KMS-11 (cell line): ENCODE measurements around the gene CAMK2N2.

Experiments
- H2AFZ ChIP-seq: fragments of 200-600 bp; sonication (generic); 2 replicates; pipeline ENCODE4 v1.6.1; 2016; ENCODE audit warnings: antibody characterized with exemption, mixed run types, low read depth
- H3K27ac ChIP-seq: fragments of 200-600 bp; sonication (generic); 2 replicates; pipeline ENCODE4 v1.6.1; 2016; ENCODE audit warnings: mild to moderate bottlenecking, mixed run types
- H3K27me3 ChIP-seq: fragments of 200-600 bp; sonication (generic); 2 replicates; pipeline ENCODE4 v1.6.1; 2017; ENCODE audit warnings: mild to moderate bottlenecking, low read depth, mixed run types, moderate library complexity; ENCODE audit not compliant: insufficient read depth
- H3K36me3 ChIP-seq: fragments of 200-600 bp; sonication (generic); 2 replicates; pipeline ENCODE4 v1.6.1; 2017; ENCODE audit warnings: mild to moderate bottlenecking, mixed run types; ENCODE audit not compliant: insufficient read depth
- H3K4me1 ChIP-seq: fragments of 200-600 bp; sonication (generic); 2 replicates; pipeline ENCODE4 v1.6.1; 2016; ENCODE audit warnings: mild to moderate bottlenecking, low read depth, mixed run types; ENCODE audit not compliant: poor library complexity, severe bottlenecking
- H3K4me2 ChIP-seq: fragments of 200-600 bp; sonication (generic); 2 replicates; pipeline ENCODE4 v1.7.0; 2016; ENCODE audit warnings: mild to moderate bottlenecking, mixed run types
- H3K4me3 ChIP-seq: fragments of 200-600 bp; sonication (generic); IDR thresholded peaks from 2 replicates; pipeline ENCODE4 v1.6.1; 2017; ENCODE audit warnings: low read depth, low read length, mixed read lengths; ENCODE audit not compliant: insufficient read depth
- H3K79me2 ChIP-seq: fragments of 200-600 bp; sonication (generic); 2 replicates; pipeline ENCODE4 v1.6.1; 2016; ENCODE audit warnings: low read depth, mixed run types; ENCODE audit not compliant: insufficient read depth
- H3K9ac ChIP-seq: fragments of 200-600 bp; sonication (generic); 2 replicates; pipeline ENCODE4 v1.6.1; 2016; ENCODE audit warnings: mild to moderate bottlenecking, mixed run types
- H4K20me1 ChIP-seq: fragments of 200-600 bp; sonication (generic); 2 replicates; pipeline ENCODE4 v1.6.1; 2016; ENCODE audit warnings: mild to moderate bottlenecking, mixed run types; ENCODE audit not compliant: insufficient read depth
- TF ChIP-seq, protein P1 (sequence below): fragments of 200-600 bp; sonication (generic); conservative IDR thresholded peaks from 2 replicates; pipeline ENCODE4 v1.6.1; 2017; ENCODE audit warnings: low read depth, mild to moderate bottlenecking, antibody characterized with exemption, low read length, moderate library complexity, mixed read lengths

CAMK2N2 gene

DNA sequence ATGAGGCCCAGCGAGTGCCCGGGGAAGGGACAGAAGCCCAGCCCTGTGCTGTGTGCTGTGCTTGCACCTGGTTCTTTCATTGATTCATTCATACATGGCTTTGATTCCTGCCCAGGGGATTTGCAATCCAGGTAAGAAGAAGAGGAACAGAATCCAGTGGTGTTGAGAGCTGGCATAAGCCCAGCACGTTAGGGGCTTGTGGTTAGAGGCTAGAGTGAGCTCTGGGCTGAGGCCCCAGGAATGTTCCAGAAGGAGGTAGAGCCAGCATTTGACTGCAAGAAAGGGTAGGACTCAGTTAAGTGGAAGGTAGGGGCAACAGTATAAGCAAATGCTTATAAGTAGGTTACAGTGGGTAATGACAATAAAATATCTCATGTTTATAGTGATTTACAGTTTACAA, 29.7 kb downstream of the CAMK2N2 start:
- Histone ChIP-seq H4K20me1 (no peaks in the 10 kb centered on the region), H3K27me3 (peaks cover 35% of the 10 kb centered on the region), H3K4me1 (no peaks in the 10 kb centered on the region), H3K4me3 (no peak overlapping the region), H3K79me2 (no peaks in the 10 kb centered on the region), H3K4me2 (no peak overlapping the region), H2AFZ (no peak overlapping the region), H3K9ac (no peak overlapping the region), H3K36me3 (no peaks in the 10 kb centered on the region), H3K27ac (no peak overlapping the region)
- TF ChIP-seq, protein P1, sequence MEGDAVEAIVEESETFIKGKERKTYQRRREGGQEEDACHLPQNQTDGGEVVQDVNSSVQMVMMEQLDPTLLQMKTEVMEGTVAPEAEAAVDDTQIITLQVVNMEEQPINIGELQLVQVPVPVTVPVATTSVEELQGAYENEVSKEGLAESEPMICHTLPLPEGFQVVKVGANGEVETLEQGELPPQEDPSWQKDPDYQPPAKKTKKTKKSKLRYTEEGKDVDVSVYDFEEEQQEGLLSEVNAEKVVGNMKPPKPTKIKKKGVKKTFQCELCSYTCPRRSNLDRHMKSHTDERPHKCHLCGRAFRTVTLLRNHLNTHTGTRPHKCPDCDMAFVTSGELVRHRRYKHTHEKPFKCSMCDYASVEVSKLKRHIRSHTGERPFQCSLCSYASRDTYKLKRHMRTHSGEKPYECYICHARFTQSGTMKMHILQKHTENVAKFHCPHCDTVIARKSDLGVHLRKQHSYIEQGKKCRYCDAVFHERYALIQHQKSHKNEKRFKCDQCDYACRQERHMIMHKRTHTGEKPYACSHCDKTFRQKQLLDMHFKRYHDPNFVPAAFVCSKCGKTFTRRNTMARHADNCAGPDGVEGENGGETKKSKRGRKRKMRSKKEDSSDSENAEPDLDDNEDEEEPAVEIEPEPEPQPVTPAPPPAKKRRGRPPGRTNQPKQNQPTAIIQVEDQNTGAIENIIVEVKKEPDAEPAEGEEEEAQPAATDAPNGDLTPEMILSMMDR: no peak

DNA sequence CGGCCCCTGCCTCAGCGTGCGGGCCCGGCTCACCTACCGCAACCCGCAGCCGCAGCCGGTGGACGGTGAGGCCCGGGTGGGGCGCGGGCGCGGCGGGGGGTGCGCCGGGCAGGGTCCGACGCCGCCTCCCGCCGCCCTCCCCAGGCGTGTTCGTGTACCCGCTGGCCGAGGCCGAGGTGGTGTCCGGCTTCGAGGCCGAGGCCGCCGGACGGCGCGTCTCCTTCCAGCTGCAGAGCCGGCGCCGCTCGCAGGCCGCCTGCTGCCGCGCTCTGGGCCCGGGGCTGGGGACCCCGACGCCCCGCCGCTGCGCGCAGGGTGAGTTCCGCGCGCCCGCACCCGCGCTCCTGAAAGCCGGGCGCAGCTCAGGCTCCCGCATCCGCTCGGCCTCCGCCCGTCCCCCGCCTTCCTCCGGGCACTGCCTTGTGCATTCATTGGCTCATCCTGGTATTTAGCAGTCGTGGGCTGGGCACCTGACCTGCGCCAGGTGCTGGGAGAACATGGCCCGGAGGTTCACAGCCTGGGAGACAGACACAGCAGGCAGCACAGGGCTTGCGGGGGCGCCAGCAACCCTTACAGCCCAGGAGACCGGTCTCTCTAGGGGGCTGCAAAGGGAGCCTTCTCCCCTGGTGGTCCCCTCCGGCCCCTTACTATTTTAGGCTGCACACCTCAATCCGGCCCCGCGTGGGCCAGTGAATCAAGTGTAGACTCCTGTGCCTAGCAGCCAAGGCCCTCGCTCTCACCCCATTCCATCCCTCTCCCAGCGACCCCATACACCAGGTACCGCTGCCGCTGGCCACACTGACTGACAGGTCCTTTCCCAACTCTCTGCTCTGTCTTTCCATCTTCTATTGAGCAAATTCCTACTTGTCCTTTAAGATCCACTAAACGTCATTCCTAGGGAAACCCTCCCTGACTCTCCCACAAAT, 30.5 kb downstream of the CAMK2N2 start:
- Histone ChIP-seq H3K9ac (no peak overlapping the region), H3K79me2 (no peaks in the 10 kb centered on the region), H3K4me2 (peak overlapping the region; percentile 94; the same call in 1 of the 2 replicates), H2AFZ (no peak overlapping the region; the same call in 1 of the 2 replicates), H3K4me1 (no peaks in the 10 kb centered on the region), H4K20me1 (no peaks in the 10 kb centered on the region), H3K4me3 (no peak overlapping the region), H3K27me3 (peaks cover 35% of the 10 kb centered on the region), H3K36me3 (no peaks in the 10 kb centered on the region), H3K27ac (no peak overlapping the region)
- TF ChIP-seq, protein P1: no peak

DNA sequence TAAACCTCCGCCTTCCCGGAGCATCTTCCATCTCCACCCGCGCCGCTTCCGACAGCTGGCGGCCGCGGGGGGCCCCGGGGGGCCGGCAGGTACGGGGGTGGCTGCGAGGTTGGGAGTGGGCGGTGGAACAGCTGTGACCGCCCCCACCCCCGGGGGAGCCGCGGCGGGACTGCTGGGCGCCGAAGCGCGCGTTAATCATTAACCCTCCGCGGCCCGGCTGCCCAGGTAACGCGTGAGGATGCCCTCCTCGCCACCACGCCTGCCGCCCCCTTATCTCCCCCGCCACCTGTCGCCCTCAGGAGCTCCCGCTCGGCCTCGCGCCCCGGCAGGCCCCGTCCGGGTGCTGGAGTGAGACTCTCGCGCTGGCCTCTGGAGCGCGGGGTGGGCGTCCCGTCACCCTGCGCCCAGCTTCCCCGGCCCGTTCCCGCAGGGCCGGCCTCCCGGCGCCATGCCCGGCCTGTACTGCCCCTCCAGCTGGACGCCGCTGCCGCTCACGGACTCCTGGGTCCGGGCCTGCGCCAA, 31.2 kb downstream of the CAMK2N2 start:
- Histone ChIP-seq H3K4me2 (peak overlapping the region; percentile 94), H3K4me1 (no peaks in the 10 kb centered on the region), H3K36me3 (no peaks in the 10 kb centered on the region), H4K20me1 (no peaks in the 10 kb centered on the region), H2AFZ (peak overlapping the region; percentile 88), H3K4me3 (peak overlapping the region; percentile 23), H3K79me2 (no peaks in the 10 kb centered on the region), H3K9ac (no peak overlapping the region), H3K27ac (no peak overlapping the region), H3K27me3 (peaks cover 35% of the 10 kb centered on the region)
- TF ChIP-seq, protein P1: no peak

DNA sequence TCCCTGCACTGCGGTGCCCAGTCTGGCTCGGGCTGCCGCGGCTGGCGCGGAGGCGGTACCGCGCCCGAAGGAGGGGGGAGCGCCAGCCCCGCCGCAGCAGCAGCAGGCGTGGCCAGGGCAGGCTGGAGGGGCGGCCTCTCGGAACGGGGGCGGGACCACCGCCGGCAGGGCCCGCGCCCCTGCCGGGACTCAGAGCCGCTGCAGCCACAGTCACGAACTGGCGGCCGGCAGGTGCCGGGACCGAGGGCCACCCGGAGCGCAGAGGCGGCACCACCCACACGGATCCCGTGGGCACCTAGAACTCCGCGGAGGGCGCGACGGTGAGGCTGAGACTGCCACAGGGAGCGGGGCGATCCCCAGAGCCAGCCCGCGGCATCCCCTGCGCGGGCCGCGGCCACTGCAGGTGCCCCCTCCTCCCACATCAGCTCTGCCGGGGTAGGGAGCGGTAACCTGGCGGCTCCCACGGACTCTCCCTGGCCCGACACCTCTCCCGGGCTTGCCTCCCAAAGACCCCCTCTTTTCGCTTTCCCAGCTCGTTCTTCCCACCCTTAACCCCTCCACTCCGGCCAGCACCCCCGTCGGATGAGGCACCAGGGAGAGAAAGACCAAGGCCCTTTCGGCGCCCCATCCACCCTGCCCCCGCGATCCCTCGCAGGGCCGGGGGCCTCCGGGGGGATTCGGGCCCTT, 31.8 kb downstream of the CAMK2N2 start, which contains the start of gene VWA5B2:
Gene VWA5B2, plus strand, starts transcription at position 192 of the 687 bp plus-strand sequence. CDS start 944 bp downstream, outside the sequence.
- Histone ChIP-seq H3K79me2 (no peaks in the 10 kb centered on the region), H3K27ac (no peak within 1 kb of the TSS), H3K9ac (no peak within 1 kb of the TSS), H3K27me3 (peaks cover 35% of the 10 kb centered on the region), H3K4me2 (peak within 1 kb of the TSS; percentile 94), H4K20me1 (no peaks in the 10 kb centered on the region), H3K4me3 (peak within 1 kb of the TSS; percentile 24), H3K4me1 (no peaks in the 10 kb centered on the region), H3K36me3 (no peaks in the 10 kb centered on the region), H2AFZ (peak within 1 kb of the TSS; percentile 88)
- TF ChIP-seq, protein P1: no peak
